Forelimb muscle (tissue), 1 donor: ENCODE results near the gene LRRK1. TPM values are rescaled to one million over a fixed set of nuclear protein-coding genes. Genes with fewer than 3 reads are reported as not detected.

ENCODE experiments used
- DNase-seq: peaks from one replicate; pipeline ENCODE4 v3.0.0-alpha.2; 2013; ENCODE audit warnings: low read depth
- polyA plus RNA-seq: library from polyadenylated mRNA; unstranded; fragments of 120-200 nt; gene quantifications from one replicate; pipeline ENCODE4 v1.2.1, GENCODE V29; 2013; ENCODE audit not compliant: insufficient read length

LRRK1 gene
- polyA plus RNA-seq, 1 donor = 5.6 TPM

GRCh38 chr15:101022876-101023275 lies 103.7 kb downstream of the LRRK1 start:
- no peak for DNase-seq

GRCh38 chr15:101023501-101024072 lies 104.4 kb downstream of the LRRK1 start:
- DNase-seq = no peak

- DNase-seq = peak; percentile 60
Observed at GRCh38 chr15:101024073-101024695, 105.0 kb downstream of the LRRK1 start.

GRCh38 chr15:101024706-101025500 lies 105.7 kb downstream of the LRRK1 start:
- no peak for DNase-seq

- no peak for DNase-seq
Observed at GRCh38 chr15:101025501-101025885, 106.3 kb downstream of the LRRK1 start.

GRCh38 chr15:101025896-101026631 lies 106.9 kb downstream of the LRRK1 start:
- DNase-seq = no peak

GRCh38 chr15:101026656-101027272 lies 107.6 kb downstream of the LRRK1 start:
- no peak for DNase-seq

- no peak for DNase-seq
Observed at GRCh38 chr15:101027273-101027901, 108.2 kb downstream of the LRRK1 start.

GRCh38 chr15:101027920-101028319 lies 108.8 kb downstream of the LRRK1 start:
- no peak for DNase-seq

GRCh38 chr15:101028321-101028720 lies 109.2 kb downstream of the LRRK1 start:
- no peak for DNase-seq

GRCh38 chr15:101028772-101029438 lies 109.7 kb downstream of the LRRK1 start:
- DNase-seq = no peak

GRCh38 chr15:101029971-101030661 lies 111.0 kb downstream of the LRRK1 start:
- no peak for DNase-seq

- no peak for DNase-seq
Observed at GRCh38 chr15:101031213-101031612, 112.1 kb downstream of the LRRK1 start.

GRCh38 chr15:101033801-101034200 lies 114.6 kb downstream of the LRRK1 start:
- no peak for DNase-seq

GRCh38 chr15:101035611-101036010 lies 116.5 kb downstream of the LRRK1 start:
- no peak for DNase-seq

- DNase-seq = no peak
Observed at GRCh38 chr15:101036189-101036588, 117.0 kb downstream of the LRRK1 start.

- no peak for DNase-seq
Observed at GRCh38 chr15:101037090-101037830, 118.1 kb downstream of the LRRK1 start.

- no peak for DNase-seq
Observed at GRCh38 chr15:101038327-101039003, 119.3 kb downstream of the LRRK1 start.

GRCh38 chr15:101039461-101039860 lies 120.3 kb downstream of the LRRK1 start:
- no peak for DNase-seq
